AG04450 (cell line): ENCODE results near the gene ANKRD42. TPM values are rescaled to one million over a fixed set of nuclear protein-coding genes. Genes with fewer than 3 reads are reported as not detected.

Experiments used
- CTCF ChIA-PET: fragments of 300-600, 350-600 bp; formaldehyde crosslinking; extraction: SDS; loops from one replicate; lab custom pipeline; 2022; ENCODE audit warnings: antibody characterized with exemption, inconsistent platforms; lab: Charles Lee
- POLR2A ChIA-PET: fragments of 350-600 bp; formaldehyde crosslinking; extraction: SDS; loops from one replicate; lab custom pipeline; 2021; ENCODE audit warnings: antibody characterized with exemption, inconsistent platforms; lab: Yijun Ruan, JAX
- DNase-seq: peaks from one replicate; pipeline ENCODE4 v3.0.0-alpha.2; 2011; ENCODE audit warnings: low read depth, low spot score
- H3K27ac ChIP-seq: one replicate; pipeline ENCODE4 v1.5.1; 2012; ENCODE audit warnings: low read depth, low read length, control low read depth
- H3K27me3 ChIP-seq: one replicate; pipeline ENCODE4 v1.6.0; 2012; ENCODE audit warnings: low read length; ENCODE audit not compliant: control insufficient read depth, insufficient read depth
- H3K4me3 ChIP-seq: 2 replicates; pipeline ENCODE4 v1.5.1; 2011; ENCODE audit warnings: mild to moderate bottlenecking, low read depth, low read length, control low read depth
- H3K9me3 ChIP-seq: 2 replicates; pipeline ENCODE4 v1.5.1; 2012; ENCODE audit warnings: low read length; ENCODE audit not compliant: control insufficient read depth, insufficient read depth
- CTCF ChIP-seq: IDR thresholded peaks from 2 replicates; pipeline ENCODE4 v1.5.1; 2011; ENCODE audit warnings: low read depth, low read length, control low read depth, inconsistent platforms
- polyA plus RNA-seq: library from polyadenylated mRNA; depleted of rRNA; stranded (reverse); fragments of >200 nt; gene quantifications from 2 replicates; pipeline ENCODE4 v1.2.3, GENCODE V29; 2011; rRNA removed
- small RNA-seq: library from RNA; depleted of rRNA; stranded (forward); fragments of <200 nt; gene quantifications from one replicate; pipeline ENCODE3, GENCODE V24; 2012; ENCODE audit warnings: low read depth; ENCODE audit not compliant: insufficient read length

ANKRD42 gene
- polyA plus RNA-seq, 1 experiment, result 8.6 TPM

GRCh38 chr11:83292709-83293456 lies 99.4 kb downstream of the ANKRD42 start:
- POLR2A ChIA-PET, result no interaction called here
- CTCF ChIA-PET, result interaction anchor here (0.7 to 9.3 kb wide), 63 partner anchors 9 to 607 kb away, joined by 3 to 330 read pairs (median 4); partner anchors contain the start of gene DDIAS

GRCh38 chr11:83293457-83293774 lies 99.9 kb downstream of the ANKRD42 start:
- CTCF ChIA-PET, result interaction anchor here (0.7 to 9.3 kb wide), 48 partner anchors 9 to 608 kb away, joined by 3 to 330 read pairs (median 4); partner anchors contain the start of gene DDIAS
- POLR2A ChIA-PET, result no interaction called here
- no peak overlapping the region for H3K27ac ChIP-seq

More at GRCh38 chr11:83292709-83293456, 99.4 kb downstream of the ANKRD42 start:
- Histone ChIP-seq H3K9me3 (no peaks in the 10 kb centered on the region), H3K4me3 (peak overlapping the region; percentile 34; the same call in 1 of the 2 replicates), H3K27ac (no peak overlapping the region), H3K27me3 (no peaks in the 10 kb centered on the region)
- DNase-seq, result peak; percentile 29
- peak; percentile 84 for TF ChIP-seq CTCF

GRCh38 chr11:83294208-83294607 lies 100.7 kb downstream of the ANKRD42 start:
- CTCF ChIA-PET, result interaction anchor here (0.9 to 9.3 kb wide), 11 partner anchors 12 to 534 kb away, joined by 3 to 330 read pairs (median 12); no protein-coding TSS in a partner anchor
- POLR2A ChIA-PET, result no interaction called here

More at GRCh38 chr11:83293457-83293774, 99.9 kb downstream of the ANKRD42 start:
- Histone ChIP-seq H3K9me3 (no peaks in the 10 kb centered on the region), H3K4me3 (no peak overlapping the region), H3K27me3 (no peaks in the 10 kb centered on the region)
- DNase-seq, result no peak
- TF ChIP-seq CTCF, result no peak

More at GRCh38 chr11:83294208-83294607, 100.7 kb downstream of the ANKRD42 start:
- no peak overlapping the region for H3K4me3 ChIP-seq
- no peaks in the 10 kb centered on the region for H3K9me3 ChIP-seq
- H3K27me3 ChIP-seq, result no peaks in the 10 kb centered on the region
- no peak overlapping the region for H3K27ac ChIP-seq
- no peak for DNase-seq
- no peak for TF ChIP-seq CTCF

Small RNA genes lying within 50 kb of the gene (small RNA-seq; reads per million reads assigned to genes)
- not detected for gene AP000873.5

Other genes with a start within 250 kb of the ANKRD42 start
- gene RAB30, start 121.8 kb upstream of the ANKRD42 start, polyA plus RNA-seq, result 9.3 and 11.8 TPM in 2 replicates
- 20.0 and 32.7 TPM in 2 replicates for gene PCF11, start 36.6 kb upstream of the ANKRD42 start, polyA plus RNA-seq
- 63.0 and 84.5 TPM in 2 replicates for gene CCDC90B, start 92.7 kb downstream of the ANKRD42 start, polyA plus RNA-seq